NCI-H446 treated with DMSO at 0.1 percent for 48 hours (cell line): ENCODE data around the gene PIM1.

Experiments
- DNase-seq: peaks from one replicate; lab custom pipeline; 2025; lab: John Stamatoyannopoulos, UW

Gene PIM1

DNA sequence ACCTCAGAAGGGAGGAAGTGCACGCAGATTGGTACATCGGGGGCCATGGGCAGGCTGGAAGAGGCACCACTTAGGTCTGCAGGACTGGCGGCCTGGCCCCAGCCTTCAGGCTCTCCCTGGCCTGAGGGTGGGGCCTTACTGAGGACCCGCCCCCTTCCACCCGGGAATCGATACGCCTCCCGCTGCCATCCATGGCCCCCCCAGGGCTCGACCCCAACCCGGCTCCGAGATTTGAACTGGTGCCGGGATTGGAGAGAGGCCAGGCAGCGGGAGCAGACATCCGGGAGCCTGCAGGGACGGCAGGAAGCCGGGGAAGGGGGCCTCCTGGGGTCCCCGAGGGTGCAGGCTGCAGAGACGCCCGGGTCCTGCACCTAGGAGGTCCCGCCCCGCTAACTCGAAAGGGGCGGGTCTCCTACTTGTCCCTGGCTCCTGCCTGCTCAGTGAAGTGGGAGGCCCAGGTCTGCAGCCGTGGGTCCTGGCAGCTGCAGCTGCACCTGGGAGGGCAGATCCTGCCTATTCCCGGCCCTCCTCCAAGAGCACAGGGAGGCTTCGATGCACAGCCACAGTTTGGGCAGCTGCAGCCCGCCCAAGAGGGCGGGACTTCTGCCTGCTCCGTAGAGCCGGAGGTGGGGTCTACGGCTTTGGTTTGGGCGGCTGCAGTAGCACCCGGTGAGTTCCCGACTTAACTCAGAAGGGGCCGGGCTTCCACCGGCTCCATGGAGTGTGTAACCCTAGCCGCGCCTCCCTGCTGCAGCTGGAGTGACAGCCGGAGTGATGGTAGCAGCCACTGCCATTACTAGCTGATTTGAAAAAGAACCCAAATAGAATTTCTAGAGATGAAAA, 52.4 kb downstream of the PIM1 start:
- DNase-seq = no peak

DNA sequence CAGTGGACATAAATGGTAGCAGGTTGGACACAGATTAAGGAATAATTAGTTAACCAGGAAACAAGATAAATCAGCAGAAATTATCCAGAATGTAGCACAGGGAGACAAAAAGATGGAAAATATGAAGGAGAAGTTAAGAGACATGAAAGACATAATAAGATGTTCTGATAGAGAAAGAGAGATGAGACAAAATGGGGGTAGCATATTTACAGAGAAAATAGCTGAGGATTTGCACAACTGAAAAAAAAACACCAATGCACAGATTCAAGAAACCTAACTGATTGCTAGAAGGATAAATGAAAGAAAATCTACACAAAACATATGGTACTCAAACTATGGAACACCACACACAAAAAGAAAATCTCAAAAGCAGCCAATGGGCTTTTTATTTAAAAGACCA, 53.0 kb downstream of the PIM1 start:
- no peak for DNase-seq
